H9 (cell line): ENCODE data around the gene MAML3. TPM values are rescaled to one million over a fixed set of nuclear protein-coding genes. Genes with fewer than 3 reads are reported as not detected.

Experiments used
- DNase-seq: peaks from one replicate; pipeline ENCODE4 v3.0.0-alpha.2; 2017
- H2AFZ ChIP-seq: one replicate; pipeline ENCODE4 v1.6.1; 2013; ENCODE audit warnings: mild to moderate bottlenecking, low read length, control low read depth, moderate library complexity
- H2AK5ac ChIP-seq: 2 replicates; pipeline ENCODE4 v1.6.1; 2013; ENCODE audit warnings: low read length, control low read depth, mixed read lengths; ENCODE audit not compliant: insufficient read length
- H2BK120ac ChIP-seq: one replicate; pipeline ENCODE4 v1.6.1; 2013; ENCODE audit warnings: low read depth, mild to moderate bottlenecking, low read length, control low read depth, inconsistent platforms; ENCODE audit not compliant: poor library complexity, severe bottlenecking
- H2BK12ac ChIP-seq: 2 replicates; pipeline ENCODE4 v1.6.1; 2013; ENCODE audit warnings: low read length, control low read depth, mixed read lengths, low read depth; ENCODE audit not compliant: insufficient read length
- H2BK15ac ChIP-seq: 2 replicates; pipeline ENCODE4 v1.6.1; 2013; ENCODE audit warnings: low read depth, low read length, control low read depth
- H2BK20ac ChIP-seq: one replicate; pipeline ENCODE4 v1.6.1; 2013; ENCODE audit warnings: low read depth, mild to moderate bottlenecking, low read length, control low read depth, inconsistent platforms; ENCODE audit not compliant: poor library complexity, severe bottlenecking
- H2BK5ac ChIP-seq: 2 replicates; pipeline ENCODE4 v1.6.1; 2013; ENCODE audit warnings: low read length, control low read depth, mixed read lengths; ENCODE audit not compliant: insufficient read length
- H3K14ac ChIP-seq: 2 replicates; pipeline ENCODE4 v1.6.1; 2013; ENCODE audit warnings: low read length, control low read depth; ENCODE audit not compliant: insufficient read depth
- H3K18ac ChIP-seq: 2 replicates; pipeline ENCODE4 v1.6.1; 2013; ENCODE audit warnings: low read depth, mild to moderate bottlenecking, mixed read lengths, low read length, control low read depth; ENCODE audit not compliant: insufficient read length
- H3K23ac ChIP-seq: 2 replicates; pipeline ENCODE4 v1.6.1; 2013; ENCODE audit warnings: low read length, control low read depth, mixed read lengths, low read depth; ENCODE audit not compliant: insufficient read length
- H3K23me2 ChIP-seq: 2 replicates; pipeline ENCODE4 v1.6.1; 2013; ENCODE audit warnings: low read depth, mild to moderate bottlenecking, mixed read lengths, low read length, control low read depth; ENCODE audit not compliant: insufficient read length, poor library complexity, severe bottlenecking
- H3K27ac ChIP-seq: 2 replicates; pipeline ENCODE4 v1.5.1; 2013; ENCODE audit warnings: low read length, control low read depth, mixed read lengths, low read depth; ENCODE audit not compliant: insufficient read length
- H3K27me3 ChIP-seq: 2 replicates; pipeline ENCODE4 v1.6.1; 2013; ENCODE audit warnings: low read length, control low read depth, inconsistent platforms; ENCODE audit not compliant: insufficient read depth
- H3K4ac ChIP-seq: 2 replicates; pipeline ENCODE4 v1.6.1; 2013; ENCODE audit warnings: low read depth, mild to moderate bottlenecking, control low read depth, inconsistent platforms, low read length, moderate library complexity
- H3K4me1 ChIP-seq: 2 replicates; pipeline ENCODE4 v1.6.1; 2013; ENCODE audit warnings: low read length, control low read depth, inconsistent platforms; ENCODE audit not compliant: insufficient read depth
- H3K4me2 ChIP-seq: 2 replicates; pipeline ENCODE4 v1.6.1; 2013; ENCODE audit warnings: low read length, control low read depth, mixed read lengths; ENCODE audit not compliant: insufficient read length, insufficient read depth
- H3K56ac ChIP-seq: 2 replicates; pipeline ENCODE4 v1.6.1; 2013; ENCODE audit warnings: low read depth, mild to moderate bottlenecking, mixed read lengths, low read length, control low read depth; ENCODE audit not compliant: insufficient read length
- H3K79me1 ChIP-seq: 2 replicates; pipeline ENCODE4 v1.6.1; 2013; ENCODE audit warnings: low read depth, mild to moderate bottlenecking, moderate library complexity, low read length, control low read depth, inconsistent platforms; ENCODE audit not compliant: insufficient read depth, poor library complexity, severe bottlenecking
- H3K79me2 ChIP-seq: 2 replicates; pipeline ENCODE4 v1.6.1; 2013; ENCODE audit warnings: low read length, control low read depth, inconsistent platforms; ENCODE audit not compliant: insufficient read depth
- H3K9ac ChIP-seq: 2 replicates; pipeline ENCODE4 v1.6.1; 2013; ENCODE audit warnings: low read length, control low read depth, mixed read lengths; ENCODE audit not compliant: insufficient read length; ENCODE audit errors: extremely low read depth
- H3K9me3 ChIP-seq: one replicate; pipeline ENCODE4 v1.6.1; 2013; ENCODE audit warnings: low read depth, low read length, inconsistent platforms; ENCODE audit not compliant: control insufficient read depth
- H3T11ph ChIP-seq: one replicate; pipeline ENCODE4 v1.6.1; 2013; ENCODE audit warnings: mild to moderate bottlenecking, low read length, control low read depth, inconsistent platforms
- H4K20me1 ChIP-seq: one replicate; pipeline ENCODE4 v1.6.1; 2013; ENCODE audit not compliant: control insufficient read depth, insufficient read length, insufficient read depth
- H4K5ac ChIP-seq: 2 replicates; pipeline ENCODE4 v1.6.1; 2013; ENCODE audit warnings: low read depth, mild to moderate bottlenecking, mixed read lengths, low read length, control low read depth; ENCODE audit not compliant: insufficient read length
- H4K8ac ChIP-seq: replicated peaks from 2 replicates; pipeline ENCODE4 v1.6.1; 2013; ENCODE audit warnings: low read length, control low read depth, mixed read lengths, low read depth; ENCODE audit not compliant: insufficient read length
- H4K91ac ChIP-seq: 2 replicates; pipeline ENCODE4 v1.6.1; 2013; ENCODE audit warnings: low read depth, mild to moderate bottlenecking, moderate library complexity, mixed read lengths, low read length, control low read depth; ENCODE audit not compliant: insufficient read length
- H3K27ac Mint-ChIP-seq, 3 experiments: 2 replicates in 2 of 3; 3 replicates in 1 of 3; pipeline ENCODE4 v1.8.0; 2020 to 2021; ENCODE audit warnings: mixed read lengths in 3 of 3, mild to moderate bottlenecking in 1 of 3, moderate library complexity in 1 of 3
- H3K27me3 Mint-ChIP-seq: 2 replicates; pipeline ENCODE4 v1.8.0; 2021; ENCODE audit warnings: low read depth, mild to moderate bottlenecking, moderate library complexity, mixed read lengths
- H3K36me3 Mint-ChIP-seq, 3 experiments: 2 replicates in 2 of 3; 3 replicates in 1 of 3; pipeline ENCODE4 v1.8.0; 2020 to 2021; ENCODE audit warnings: low read depth in 3 of 3, mixed read lengths in 3 of 3; ENCODE audit not compliant: insufficient read depth in 1 of 3
- H3K4me1 Mint-ChIP-seq, 2 experiments: 2 replicates each; pipeline ENCODE4 v1.8.0; 2020; ENCODE audit warnings: mixed read lengths in 2 of 2
- H3K4me3 Mint-ChIP-seq, 2 experiments: 2 replicates in 1 of 2; 3 replicates in 1 of 2; pipeline ENCODE4 v1.8.0; 2020 to 2021; ENCODE audit warnings: mild to moderate bottlenecking in 2 of 2, mixed read lengths in 2 of 2, moderate library complexity in 1 of 2
- H3K9me3 Mint-ChIP-seq, 2 experiments: 2 replicates in 1 of 2; 3 replicates in 1 of 2; pipeline ENCODE4 v1.8.0; 2020; ENCODE audit warnings: mild to moderate bottlenecking in 2 of 2, mixed read lengths in 2 of 2, moderate library complexity in 1 of 2
- whole genome bisulfite sequencing: extraction: QIAGEN DNeasy Blood & Tissue Kit; methylation state at CpG from one replicate; pipeline ENCODE4 v1.1.7; 2013; ENCODE audit warnings: missing lambda C conversion rate, low lambda C conversion rate, mixed read lengths; ENCODE audit not compliant: insufficient read length; ENCODE audit errors: extremely low coverage; 5-methylcytosine and 5-hydroxymethylcytosine counted together
- total RNA-seq: library from RNA; stranded (reverse); gene quantifications from 2 replicates; pipeline ENCODE4 v1.2.1, GENCODE V29; 2021
- TF ChIP-seq, protein P1 (sequence below): fragments of 200-600 bp; sonication (generic); conservative IDR thresholded peaks from 3 replicates; pipeline ENCODE4 v1.8.0; 2021; ENCODE audit warnings: antibody characterized with exemption, mild to moderate bottlenecking

The MAML3 gene
- total RNA-seq, 1 experiment from 2014 or later: 3.9 TPM

DNA sequence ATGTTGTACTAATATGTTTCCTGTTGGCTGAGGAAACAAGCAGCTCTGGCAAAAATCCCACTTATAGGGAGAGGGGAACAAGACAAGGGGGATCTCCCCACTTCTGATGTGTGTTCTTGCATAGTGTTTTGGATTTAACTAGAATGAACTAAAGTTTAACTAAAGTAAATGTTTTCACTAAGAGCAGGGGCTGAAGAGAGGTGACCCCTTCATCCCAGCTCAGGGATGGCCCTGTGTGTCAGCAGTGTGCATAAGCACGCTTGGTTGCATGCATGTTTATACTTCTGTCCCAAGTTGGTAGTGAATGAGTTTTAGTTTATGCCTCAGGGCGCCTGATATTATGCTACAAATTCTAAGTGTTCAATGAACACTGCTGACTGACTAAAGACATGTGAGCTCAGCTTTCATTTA, 319.0 kb downstream of the MAML3 start:
- H3K18ac ChIP-seq: no peak overlapping the region
- no CpG with 5 or more reads among the region's 2 CpGs for WGBS
- no peak overlapping the region for H4K91ac ChIP-seq
- no peaks in the 10 kb centered on the region for H3K79me2 ChIP-seq
- no peak overlapping the region for H3K27ac ChIP-seq
- Mint-ChIP-seq H3K9me3 (no peaks in the 10 kb centered on the region), H3K4me3 (no peak overlapping the region), H3K36me3 (0 out of 7 replicates have a peak, but pooled peaks cover 0 to 4% (median 0%) of the 10 kb centered on the region in 3 experiments), H3K4me1 (peaks cover 34 to 43% of the 10 kb centered on the region in 2 experiments), H3K27ac (peak overlapping the region in 1 of 3 experiments; percentile 68; a peak in 1 of 7 replicates), H3K27me3 (no peaks in the 10 kb centered on the region)
- H3K4me2 ChIP-seq: no peak overlapping the region
- no peaks in the 10 kb centered on the region for H4K20me1 ChIP-seq
- no peak overlapping the region for H2AFZ ChIP-seq
- H2BK5ac ChIP-seq: no peak overlapping the region
- no peak overlapping the region for H3K9ac ChIP-seq
- no peak overlapping the region for H2BK12ac ChIP-seq
- H4K8ac ChIP-seq: no peak overlapping the region
- no peak overlapping the region for H3K14ac ChIP-seq
- no peaks in the 10 kb centered on the region for H3K27me3 ChIP-seq
- no peak overlapping the region for H3K56ac ChIP-seq
- H3K79me1 ChIP-seq: no peaks in the 10 kb centered on the region
- H3K23ac ChIP-seq: no peak overlapping the region
- no peak overlapping the region for H4K5ac ChIP-seq
- H3K4ac ChIP-seq: no peak overlapping the region
- no peaks in the 10 kb centered on the region for H3K23me2 ChIP-seq
- no peaks in the 10 kb centered on the region for H3K9me3 ChIP-seq
- no peak overlapping the region for H2BK20ac ChIP-seq
- TF ChIP-seq, protein P1, sequence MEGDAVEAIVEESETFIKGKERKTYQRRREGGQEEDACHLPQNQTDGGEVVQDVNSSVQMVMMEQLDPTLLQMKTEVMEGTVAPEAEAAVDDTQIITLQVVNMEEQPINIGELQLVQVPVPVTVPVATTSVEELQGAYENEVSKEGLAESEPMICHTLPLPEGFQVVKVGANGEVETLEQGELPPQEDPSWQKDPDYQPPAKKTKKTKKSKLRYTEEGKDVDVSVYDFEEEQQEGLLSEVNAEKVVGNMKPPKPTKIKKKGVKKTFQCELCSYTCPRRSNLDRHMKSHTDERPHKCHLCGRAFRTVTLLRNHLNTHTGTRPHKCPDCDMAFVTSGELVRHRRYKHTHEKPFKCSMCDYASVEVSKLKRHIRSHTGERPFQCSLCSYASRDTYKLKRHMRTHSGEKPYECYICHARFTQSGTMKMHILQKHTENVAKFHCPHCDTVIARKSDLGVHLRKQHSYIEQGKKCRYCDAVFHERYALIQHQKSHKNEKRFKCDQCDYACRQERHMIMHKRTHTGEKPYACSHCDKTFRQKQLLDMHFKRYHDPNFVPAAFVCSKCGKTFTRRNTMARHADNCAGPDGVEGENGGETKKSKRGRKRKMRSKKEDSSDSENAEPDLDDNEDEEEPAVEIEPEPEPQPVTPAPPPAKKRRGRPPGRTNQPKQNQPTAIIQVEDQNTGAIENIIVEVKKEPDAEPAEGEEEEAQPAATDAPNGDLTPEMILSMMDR: no peak
- no peak for DNase-seq
- H2BK15ac ChIP-seq: no peak overlapping the region
- H3K4me1 ChIP-seq: peaks cover 16% of the 10 kb centered on the region
- H2AK5ac ChIP-seq: no peak overlapping the region
- no peak overlapping the region for H2BK120ac ChIP-seq
- no peak overlapping the region for H3T11ph ChIP-seq
